Right renal cortex interstitium (tissue), 3 donors: ENCODE measurements around the gene KLHL3. TPM values are rescaled to one million over a fixed set of nuclear protein-coding genes. Genes with fewer than 3 reads are reported as not detected.
"Not testable (repeated sequence)": the region's sequence is repeated elsewhere in the genome, so short reads cannot be mapped to it uniquely, and the experiment has no call there.

Source experiments
- DNase-seq, 3 donors: peaks; one replicate each; pipeline ENCODE4 v3.0.0-alpha.2; 2013; ENCODE audit warnings: low read depth in 3 of 3, low spot score in 2 of 3
- polyA plus RNA-seq, 3 donors: library from polyadenylated mRNA; unstranded; fragments of 120-200 nt; gene quantifications; one replicate each; pipeline ENCODE4 v1.2.1, GENCODE V29; 2013; ENCODE audit not compliant: insufficient read length in 3 of 3

The KLHL3 gene
- polyA plus RNA-seq, 3 donors: 16.2 to 17.9 (median 16.9) TPM

GRCh38 chr5:137672881-137673280, 63.0 kb downstream of the KLHL3 start:
- DNase-seq: no peak

GRCh38 chr5:137672001-137672400, 63.9 kb downstream of the KLHL3 start:
- DNase-seq: no peak

GRCh38 chr5:137669811-137670210, 66.1 kb downstream of the KLHL3 start:
- DNase-seq: no peak

- DNase-seq: no peak
These were observed 67.3 kb downstream of the KLHL3 start for GRCh38 chr5:137668637-137669036.

- DNase-seq: no peak
These were observed 68.5 kb downstream of the KLHL3 start for GRCh38 chr5:137667341-137667740.

- no peak for DNase-seq
These were observed 69.0 kb downstream of the KLHL3 start for GRCh38 chr5:137666901-137667300.

GRCh38 chr5:137666461-137666850, 69.4 kb downstream of the KLHL3 start:
- DNase-seq: no peak

GRCh38 chr5:137665678-137666460, 70.0 kb downstream of the KLHL3 start:
- DNase-seq: no peak

- peak; percentile 62 to 72 (median 70) for DNase-seq
These were observed 75.5 kb downstream of the KLHL3 start for GRCh38 chr5:137660349-137660817.

GRCh38 chr5:137659209-137659608, 76.7 kb downstream of the KLHL3 start:
- no peak for DNase-seq

GRCh38 chr5:137658324-137658723, 77.6 kb downstream of the KLHL3 start:
- DNase-seq: no peak

- no peak for DNase-seq
These were observed 78.8 kb downstream of the KLHL3 start for GRCh38 chr5:137657073-137657472.

- DNase-seq: no peak
These were observed 79.3 kb downstream of the KLHL3 start for GRCh38 chr5:137656558-137656957.

- DNase-seq: no peak
These were observed 84.9 kb downstream of the KLHL3 start for GRCh38 chr5:137651022-137651421.

- DNase-seq: no peak
These were observed 86.5 kb downstream of the KLHL3 start for GRCh38 chr5:137649228-137649935.

GRCh38 chr5:137648361-137648760, 87.5 kb downstream of the KLHL3 start:
- DNase-seq: no peak

GRCh38 chr5:137647401-137647800, 88.5 kb downstream of the KLHL3 start:
- no peak for DNase-seq

- DNase-seq: no peak
These were observed 89.1 kb downstream of the KLHL3 start for GRCh38 chr5:137646761-137647160.

GRCh38 chr5:137643081-137643480, 92.8 kb downstream of the KLHL3 start:
- DNase-seq: not testable (repeated sequence)

- DNase-seq: no peak
These were observed 93.8 kb downstream of the KLHL3 start for GRCh38 chr5:137642091-137642490.

GRCh38 chr5:137641148-137641547, 94.7 kb downstream of the KLHL3 start:
- DNase-seq: no peak

GRCh38 chr5:137639645-137640044, 96.2 kb downstream of the KLHL3 start:
- no peak for DNase-seq
